HG03558 (cell line): ENCODE data around the gene PRR36.

Experiments
- ATAC-seq: cut with Tn5 transposase; IDR thresholded peaks from one replicate; pipeline ENCODE4 v1.9.1; 2021; ENCODE audit warnings: moderate number of reproducible peaks; ENCODE audit not compliant: unreplicated experiment; ENCODE audit errors: extremely low read depth

The PRR36 gene

DNA sequence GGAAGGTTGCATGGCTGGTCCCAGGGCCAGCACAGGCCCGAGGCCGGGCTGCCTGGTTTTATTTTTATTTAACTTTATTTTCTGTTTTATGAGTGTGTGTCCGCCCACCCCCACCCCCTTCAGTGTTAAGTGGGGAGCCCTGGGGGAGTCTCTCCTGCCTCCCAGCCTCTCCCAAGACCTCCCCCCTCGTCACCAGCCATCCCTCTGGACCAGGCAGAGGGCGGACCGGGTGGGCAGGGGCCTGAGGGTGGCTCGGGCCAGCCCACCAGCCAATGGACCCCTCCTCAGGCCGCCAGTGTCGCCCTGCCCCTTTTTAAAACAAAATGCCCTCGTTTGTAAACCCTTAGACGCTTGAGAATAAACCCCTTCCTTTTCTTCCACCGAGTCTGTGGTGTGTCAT, 39.9 kb upstream of the PRR36 start:
- no peak for ATAC-seq

DNA sequence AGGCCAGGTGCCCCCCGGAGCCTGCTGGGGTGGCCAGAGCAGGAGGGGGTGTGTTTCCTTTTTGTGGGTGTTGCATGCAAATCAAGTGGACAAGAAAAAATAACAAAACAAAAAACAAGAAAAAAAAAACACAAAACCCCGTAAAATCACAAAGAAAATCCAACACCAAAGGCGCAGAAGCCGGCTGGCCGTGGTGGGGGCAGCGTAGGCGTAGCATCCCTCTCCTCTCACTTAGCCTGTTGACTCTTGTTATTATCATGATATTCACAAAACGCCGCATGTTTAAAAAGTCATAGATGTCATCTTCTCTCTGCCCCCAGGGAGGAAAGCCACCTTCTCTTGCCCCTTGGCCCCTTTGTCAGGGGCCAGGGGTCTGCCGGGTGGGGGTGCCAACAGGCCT, 39.5 kb upstream of the PRR36 start:
- ATAC-seq, result no peak

DNA sequence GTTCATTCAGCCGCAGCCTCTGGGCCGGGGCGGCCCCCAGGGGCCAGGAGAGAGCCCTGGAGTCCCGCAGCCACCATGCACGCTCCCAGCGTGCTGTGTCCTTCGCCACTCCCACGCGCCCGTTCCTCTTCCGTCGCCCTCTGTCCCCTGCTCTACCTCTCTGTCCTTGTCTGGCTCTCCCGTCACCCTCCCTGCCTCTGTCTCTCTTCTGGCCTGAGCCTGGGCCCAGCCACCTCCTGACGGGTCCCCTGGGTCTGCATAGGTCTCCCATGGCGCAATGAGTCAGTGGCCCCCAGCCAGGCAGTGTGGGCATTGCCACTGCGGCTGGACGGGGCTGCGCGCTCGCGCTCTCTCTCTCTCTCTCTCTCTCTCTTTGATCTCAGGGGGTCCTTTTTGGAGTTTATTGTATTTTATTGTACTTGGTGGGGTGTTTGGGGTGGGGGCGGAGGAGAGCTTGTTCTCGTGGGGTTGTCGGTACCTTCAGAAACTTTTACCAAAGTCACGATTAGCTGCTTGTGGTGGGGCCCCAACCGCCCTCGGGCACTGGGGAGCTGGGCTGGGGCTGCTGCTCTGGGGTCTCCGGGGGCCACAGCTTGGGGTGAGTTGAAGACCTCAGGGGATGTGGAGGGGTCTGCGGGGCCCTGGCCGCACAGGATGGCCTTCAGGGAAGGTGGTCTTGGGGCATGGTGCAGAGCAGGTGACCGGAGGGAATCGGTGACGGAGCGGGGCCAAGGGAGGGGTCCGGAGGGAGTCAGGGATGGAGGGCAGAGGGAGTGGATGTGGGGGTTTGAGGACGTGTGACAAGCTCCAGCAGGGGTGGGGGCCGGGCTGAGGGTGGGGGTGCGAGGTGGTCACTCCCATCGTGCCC, 38.7 kb upstream of the PRR36 start:
- no peak for ATAC-seq

DNA sequence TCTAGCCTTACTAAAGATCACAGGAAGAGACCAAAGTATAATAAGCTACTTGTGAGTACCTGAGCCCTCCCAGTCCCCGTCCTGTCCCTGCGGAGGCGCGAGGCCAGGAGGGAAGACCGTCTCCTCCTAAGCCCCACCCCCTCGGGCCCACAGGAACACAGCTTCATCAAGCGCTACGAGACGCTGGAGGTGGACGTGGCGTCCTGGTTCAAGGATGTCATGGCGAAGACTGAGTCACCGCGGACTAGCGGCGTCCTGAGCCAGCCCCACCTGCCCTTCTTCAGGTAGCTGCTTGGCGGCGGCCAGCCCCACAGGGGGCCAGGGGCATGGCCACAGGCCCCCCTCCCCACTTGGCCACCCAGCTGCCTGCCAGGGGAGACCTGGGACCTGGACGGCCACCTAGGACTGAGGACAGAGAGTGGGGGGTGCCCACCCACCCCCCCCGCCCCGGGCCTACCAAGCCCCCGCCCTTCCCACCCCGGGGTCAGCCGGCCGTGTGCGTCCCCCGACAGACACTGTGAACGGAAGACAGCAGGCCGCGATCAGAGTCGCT, 38.0 kb upstream of the PRR36 start:
- no peak for ATAC-seq

DNA sequence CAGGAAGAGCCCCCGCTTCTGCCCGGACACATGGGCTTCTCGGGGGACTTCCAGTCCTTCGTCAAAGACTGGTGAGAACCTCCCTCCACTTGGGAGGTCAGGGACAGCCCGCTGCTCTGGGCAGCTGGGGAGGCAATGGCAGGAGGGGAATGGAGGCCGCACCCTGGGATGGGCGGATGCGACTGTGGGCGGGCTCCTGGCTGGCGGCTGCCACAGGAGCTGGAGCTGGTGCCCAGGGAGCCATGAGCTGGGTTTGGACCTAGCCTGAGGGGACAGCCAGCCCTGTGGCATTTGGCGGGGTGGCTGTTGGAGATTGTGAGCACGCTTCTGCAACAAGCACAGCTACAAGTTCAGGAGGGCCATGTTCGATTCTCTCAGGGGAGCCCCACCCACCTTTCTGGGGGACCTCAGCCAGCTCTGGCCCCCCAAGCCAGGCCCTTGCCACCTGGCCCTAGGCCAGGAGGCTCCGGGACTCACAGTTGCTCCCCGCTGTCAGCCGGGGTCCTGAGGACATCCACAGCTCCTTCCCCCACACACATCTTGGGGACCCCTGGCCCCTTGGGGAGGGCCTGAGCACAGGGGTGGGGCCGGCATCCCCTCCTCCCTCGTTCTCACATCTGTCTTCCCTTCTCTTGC, 37.4 kb upstream of the PRR36 start:
- ATAC-seq, result no peak

DNA sequence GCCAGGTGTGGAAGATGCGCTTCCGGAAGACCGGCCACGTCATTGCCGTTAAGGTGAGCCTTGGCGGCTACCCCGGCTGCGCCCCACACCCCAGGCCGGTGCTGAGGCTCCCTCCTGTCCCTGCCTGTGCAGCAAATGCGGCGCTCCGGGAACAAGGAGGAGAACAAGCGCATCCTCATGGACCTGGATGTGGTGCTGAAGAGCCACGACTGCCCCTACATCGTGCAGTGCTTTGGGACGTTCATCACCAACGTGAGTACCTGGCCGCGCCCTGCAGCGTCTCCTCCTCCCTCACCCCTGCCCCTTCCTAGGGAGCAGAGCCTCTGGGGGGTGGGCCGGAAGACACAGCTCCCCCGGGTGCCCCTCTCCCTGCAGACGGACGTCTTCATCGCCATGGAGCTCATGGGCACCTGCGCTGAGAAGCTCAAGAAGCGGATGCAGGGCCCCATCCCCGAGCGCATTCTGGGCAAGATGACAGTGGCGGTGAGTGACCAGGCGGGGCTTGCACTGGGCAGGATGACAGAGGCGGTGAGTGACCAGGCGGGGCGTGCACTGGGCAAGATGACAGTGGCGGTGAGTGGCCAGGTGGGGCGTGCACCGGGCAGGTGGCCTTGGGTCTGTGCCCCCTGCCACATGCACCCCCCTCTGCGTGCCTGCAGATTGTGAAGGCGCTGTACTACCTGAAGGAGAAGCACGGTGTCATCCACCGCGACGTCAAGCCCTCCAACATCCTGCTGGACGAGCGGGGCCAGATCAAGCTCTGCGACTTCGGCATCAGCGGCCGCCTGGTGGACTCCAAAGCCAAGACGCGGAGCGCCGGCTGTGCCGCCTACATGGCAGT, 36.4 kb upstream of the PRR36 start:
- no peak for ATAC-seq

DNA sequence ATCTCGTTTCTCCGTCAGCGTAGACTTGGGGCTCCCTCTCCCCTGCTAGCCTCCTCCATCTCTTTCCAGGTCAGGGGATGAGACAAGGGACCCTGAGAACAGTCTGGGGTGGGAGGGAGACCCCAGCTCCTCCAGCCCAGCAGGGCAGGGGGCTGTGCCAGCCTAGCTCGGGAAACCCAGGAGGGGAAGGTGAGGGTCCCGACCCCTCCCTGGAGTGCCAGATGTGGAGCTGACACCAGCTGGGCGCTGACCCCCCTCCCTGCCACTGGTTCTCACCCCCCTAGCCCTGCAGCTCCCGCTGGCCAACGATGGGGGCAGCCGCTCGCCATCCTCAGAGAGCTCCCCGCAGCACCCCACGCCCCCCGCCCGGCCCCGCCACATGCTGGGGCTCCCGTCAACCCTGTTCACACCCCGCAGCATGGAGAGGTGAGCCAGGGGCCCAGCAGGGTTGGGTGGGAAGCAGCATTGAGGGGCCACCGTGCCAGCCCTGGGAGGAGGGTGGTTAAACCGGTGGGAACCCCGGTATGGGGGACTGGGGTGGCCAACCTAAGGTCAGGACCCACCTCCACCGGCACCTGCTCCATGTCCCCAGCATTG, 35.4 kb upstream of the PRR36 start:
- ATAC-seq, result no peak

DNA sequence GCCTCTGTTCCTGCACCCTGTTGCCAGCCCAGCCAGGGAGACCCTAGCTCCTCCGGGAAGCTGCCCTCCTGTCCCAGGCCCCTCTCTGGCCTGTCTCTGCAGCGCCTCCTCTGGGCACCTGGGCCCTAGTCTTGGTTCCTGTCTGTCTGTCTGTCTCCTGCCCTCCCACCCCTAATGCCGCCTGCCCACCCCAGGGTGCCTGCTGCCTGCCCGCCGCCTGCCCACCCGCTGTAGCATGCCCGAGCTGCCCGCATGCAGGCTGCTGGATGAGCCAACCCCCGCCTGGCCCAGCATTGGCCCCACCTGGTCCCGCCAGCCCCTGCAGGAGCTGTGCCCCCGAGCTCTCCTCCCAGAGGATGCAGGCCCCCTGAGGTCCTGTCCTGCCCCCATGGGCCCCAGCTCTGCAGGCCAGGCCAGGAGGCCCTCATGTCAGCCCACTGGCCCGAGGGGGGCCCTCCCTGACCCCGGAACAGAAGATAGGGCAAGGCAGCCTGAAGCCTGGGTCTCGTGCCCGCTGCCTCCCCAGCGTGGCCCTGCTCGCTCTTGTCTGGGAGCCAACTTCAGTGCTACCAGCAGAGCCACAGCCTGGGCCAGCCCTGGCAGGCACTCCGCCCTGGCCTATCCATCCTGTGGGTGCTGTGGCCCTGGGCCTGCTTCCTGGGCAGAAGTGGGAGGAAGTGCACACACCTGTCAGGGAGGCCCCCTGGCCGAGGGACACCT, 34.7 kb upstream of the PRR36 start:
- ATAC-seq, result no peak

DNA sequence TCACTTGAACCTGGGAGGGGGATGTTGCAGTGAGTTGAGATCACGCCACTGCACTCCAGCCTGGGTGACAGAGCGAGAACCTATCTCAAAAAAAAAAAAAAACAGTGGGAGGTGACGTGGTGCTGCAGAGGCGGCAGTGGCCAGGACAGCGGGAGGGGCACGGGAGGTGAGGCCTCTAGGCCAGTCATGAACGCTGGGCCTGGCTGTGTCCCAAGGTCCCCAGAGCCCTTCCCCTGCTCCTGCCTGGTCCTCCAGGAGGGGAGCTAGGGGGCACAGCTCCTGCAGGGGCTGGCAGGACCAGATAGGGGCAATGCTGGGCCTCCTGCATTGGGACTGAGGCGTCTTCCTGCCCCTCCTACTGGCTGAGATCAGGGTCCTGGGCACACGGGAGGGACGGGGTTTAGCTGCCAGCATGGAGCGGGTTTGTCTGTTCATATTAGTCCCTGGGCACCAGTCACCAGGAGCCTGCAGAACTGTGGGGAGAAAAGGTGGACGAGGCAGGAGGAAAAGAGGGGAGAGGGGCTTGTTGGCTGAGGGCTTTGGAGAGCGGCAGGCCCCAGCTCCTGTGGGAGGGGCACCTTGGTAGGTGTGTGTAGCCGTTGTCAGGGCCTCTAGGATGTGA, 34.0 kb upstream of the PRR36 start:
- ATAC-seq, result no peak

DNA sequence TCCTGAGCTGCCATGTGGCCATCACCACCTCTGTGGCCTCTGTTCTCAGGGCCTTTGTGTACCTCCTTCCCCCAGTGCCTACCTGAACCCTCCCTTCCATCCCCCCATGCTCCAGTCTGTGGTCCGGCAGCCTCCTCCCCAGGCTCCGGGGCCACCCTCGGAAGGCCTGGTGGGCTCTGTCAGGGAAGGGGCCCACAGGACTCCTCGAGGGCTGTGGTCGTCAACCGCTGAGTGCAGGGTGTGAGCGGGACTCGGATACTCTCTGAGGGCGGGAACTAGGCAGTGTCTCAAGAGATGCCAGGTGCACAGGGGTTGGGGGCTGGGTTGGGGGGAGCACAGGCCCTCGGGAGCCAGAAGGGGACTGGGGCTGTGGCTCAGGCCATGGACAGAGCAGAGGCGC, 33.4 kb upstream of the PRR36 start:
- no peak for ATAC-seq

DNA sequence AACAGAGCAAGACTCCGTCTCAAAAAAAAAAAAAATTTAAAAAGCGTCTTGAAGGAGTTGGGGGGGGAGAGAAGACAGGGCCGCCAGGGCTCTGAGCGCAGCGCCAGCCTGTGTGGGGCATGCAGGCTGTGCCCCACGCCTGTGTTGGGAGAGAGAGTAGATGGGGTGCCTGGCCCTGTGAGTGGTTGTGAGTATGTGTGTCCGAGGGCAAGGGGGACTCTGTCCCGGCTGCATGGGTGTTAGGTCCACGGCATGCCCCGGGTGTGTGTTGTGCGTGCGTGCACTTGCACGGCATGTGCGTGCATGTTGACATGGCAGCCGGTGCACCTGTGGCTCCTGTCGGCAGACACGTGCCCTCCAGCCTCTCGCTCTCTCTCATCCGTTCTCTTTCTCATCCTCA, 32.9 kb upstream of the PRR36 start:
- ATAC-seq, result no peak

DNA sequence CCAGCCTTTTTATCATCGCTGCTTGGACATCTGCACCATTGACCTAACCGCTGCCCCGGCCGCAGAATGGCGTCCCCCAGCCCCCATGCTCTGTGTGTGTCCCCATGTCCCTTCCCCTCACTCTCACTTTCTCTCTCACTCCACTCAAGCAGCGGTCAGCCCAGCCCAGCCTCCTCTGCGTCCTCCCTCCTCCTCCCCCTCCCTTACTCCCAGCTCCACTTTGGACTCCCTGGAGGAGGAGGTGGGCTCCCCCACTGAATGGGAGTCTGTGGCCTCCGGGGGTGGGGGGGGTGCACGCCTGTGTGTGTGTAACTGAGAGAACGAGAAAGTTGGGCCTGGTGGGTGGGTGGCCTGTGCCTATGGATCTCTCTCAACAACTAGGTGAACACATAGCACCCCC, 31.7 kb upstream of the PRR36 start:
- ATAC-seq, result no peak

DNA sequence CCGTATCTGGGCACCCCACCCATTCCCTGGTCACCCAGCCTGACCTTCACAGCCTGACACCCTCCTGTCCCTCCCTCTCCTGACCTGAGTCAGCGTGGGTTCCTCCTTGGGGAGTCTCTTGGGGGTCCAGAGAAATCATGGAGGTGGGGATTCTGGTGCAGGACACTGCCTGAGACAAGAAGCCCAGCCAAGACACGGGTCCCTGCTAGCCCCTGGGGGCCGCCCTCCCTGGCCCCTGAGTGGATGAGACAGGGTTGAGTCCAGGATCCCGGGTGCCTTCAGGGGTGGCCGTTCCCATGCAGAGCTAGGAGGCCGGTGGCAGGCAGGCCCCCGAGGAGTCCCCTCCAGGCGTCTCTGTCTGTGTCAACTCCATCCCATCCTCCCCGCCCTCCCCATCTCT, 31.1 kb upstream of the PRR36 start:
- ATAC-seq, result no peak

DNA sequence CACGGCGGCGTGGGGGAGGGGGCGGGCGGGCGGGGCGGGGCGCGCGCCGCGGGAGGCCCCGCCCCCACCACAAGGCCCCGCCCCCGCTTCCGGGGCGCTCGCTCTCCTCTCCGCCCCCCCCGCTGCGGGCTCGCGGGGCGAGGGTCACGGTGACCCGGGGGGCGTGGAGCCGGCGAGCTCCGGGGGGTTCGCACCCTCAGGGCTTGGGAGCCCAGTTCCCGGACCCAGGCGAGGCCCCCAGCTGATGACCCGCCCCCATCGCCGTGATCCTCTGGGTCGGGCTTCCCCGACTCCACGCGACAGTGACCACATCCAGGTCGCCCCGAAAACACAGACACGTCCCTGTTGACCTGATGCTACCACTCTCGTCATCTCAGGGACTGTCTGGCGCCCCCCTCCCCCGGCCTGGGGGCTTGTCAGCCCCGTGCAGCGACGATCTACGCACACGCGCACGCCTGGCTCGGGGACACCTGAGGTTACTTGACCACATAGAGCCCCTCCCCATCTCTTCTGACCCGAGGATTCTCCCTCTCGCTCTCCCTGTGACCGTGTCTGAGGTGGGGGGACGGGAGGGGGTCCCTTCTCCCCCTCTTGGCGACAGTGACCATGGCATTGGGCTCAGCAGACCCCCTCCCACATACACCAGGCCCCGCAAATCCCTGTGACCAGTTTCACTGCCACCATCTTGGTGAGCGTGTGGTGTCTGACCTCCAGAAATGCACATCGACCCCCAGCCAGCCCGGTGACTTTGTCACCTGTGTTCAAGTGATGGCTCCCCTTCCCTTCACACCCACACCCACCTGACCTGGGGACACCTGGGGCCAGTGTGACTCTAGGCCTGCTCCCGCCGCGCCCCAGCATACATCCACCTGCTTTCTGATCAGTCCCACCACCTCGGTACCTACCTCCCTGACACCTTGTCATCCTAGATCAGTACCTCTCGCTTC, 30.2 kb upstream of the PRR36 start:
- ATAC-seq, result peak; percentile 1

DNA sequence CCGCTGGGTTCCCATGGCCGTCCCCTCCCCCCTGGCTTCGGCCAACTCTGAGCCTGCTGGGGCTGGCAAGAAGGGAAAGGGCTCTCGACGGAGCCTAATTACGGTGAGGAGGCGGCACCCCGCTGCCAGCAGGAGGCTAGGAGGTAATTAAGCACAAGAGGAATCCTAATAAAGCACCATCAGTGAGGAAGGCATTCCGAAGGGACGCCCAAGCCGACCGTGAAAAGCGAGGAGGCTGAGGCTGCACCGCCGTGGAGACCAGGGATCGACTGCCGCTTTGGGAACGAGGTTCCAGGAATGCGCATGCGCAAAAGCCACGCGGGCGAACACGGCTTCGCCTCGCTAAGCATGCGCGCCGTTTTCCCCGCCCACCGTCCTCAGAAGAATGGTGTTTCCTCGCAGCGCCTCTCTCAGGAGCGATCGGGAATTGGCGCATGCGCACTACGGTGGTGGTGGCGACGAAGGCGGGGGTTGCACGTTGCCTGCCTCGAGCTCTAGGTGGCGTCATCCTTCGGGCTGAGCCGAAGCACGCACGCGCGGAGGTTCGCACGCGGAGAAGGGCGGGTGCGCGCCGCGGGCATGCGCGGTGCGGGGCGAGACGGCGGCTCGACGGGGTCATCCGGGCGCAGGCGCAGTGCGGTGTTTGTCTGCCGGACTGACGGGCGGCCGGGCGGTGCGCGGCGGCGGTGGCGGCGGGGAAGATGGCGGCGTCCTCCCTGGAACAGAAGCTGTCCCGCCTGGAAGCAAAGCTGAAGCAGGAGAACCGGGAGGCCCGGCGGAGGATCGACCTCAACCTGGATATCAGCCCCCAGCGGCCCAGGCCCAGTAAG, 29.3 kb upstream of the PRR36 start, which contains the start of gene MAP2K7:
Gene MAP2K7 (plus strand): TSS at position 634 of the 830 bp plus-strand sequence. CDS start 68 bp downstream, at position 702.
- ATAC-seq, result peak; percentile 80

DNA sequence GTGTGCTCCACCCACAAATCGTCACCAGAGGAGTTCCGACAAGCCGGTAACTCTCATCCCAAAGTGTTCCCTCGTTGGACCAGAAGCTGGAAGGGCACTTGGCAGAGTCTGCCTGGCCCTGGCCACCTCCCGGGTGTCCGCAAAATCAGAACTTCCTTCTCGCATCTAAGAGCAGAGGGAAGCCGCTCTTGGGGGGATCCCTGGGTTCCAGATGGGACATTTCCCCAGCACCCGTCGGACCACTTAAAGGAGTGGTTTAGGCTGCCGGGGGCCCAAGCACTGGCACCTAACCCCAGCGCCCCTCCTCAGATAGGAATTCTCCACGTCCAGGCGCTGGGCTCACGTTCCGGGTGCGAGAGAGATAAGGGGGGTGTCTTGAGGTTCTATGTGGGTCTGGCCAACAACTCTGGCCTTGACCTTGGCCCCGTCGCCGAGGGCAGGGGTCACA, 28.6 kb upstream of the PRR36 start:
- ATAC-seq, result no peak

DNA sequence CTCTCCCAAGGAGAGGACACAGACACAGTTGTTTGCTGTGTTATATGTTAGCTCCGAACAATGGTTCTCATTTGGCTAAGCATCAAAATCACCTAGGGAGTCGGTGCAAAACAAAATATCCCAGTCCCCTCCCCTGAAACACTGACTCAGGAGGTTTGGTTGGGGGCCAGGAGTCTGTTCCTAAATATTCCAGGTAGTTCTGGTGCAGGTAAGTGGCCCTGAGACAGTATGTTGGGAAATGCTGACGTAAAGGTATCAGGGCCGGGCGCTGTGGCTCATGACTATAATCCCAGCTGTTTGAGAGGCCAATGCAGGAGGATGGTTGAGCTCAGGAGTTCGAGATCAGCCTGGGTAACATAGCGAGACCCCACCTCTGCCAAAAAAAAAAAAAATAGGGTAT, 27.1 kb upstream of the PRR36 start:
- ATAC-seq, result no peak
